NCI-H2029 treated with DMSO at 0.1 percent for 48 hours (cell line): ENCODE measurements around the gene ZBTB49.

Experiments
- DNase-seq: peaks from one replicate; lab custom pipeline; 2025; lab: John Stamatoyannopoulos, UW

The ZBTB49 gene

DNA sequence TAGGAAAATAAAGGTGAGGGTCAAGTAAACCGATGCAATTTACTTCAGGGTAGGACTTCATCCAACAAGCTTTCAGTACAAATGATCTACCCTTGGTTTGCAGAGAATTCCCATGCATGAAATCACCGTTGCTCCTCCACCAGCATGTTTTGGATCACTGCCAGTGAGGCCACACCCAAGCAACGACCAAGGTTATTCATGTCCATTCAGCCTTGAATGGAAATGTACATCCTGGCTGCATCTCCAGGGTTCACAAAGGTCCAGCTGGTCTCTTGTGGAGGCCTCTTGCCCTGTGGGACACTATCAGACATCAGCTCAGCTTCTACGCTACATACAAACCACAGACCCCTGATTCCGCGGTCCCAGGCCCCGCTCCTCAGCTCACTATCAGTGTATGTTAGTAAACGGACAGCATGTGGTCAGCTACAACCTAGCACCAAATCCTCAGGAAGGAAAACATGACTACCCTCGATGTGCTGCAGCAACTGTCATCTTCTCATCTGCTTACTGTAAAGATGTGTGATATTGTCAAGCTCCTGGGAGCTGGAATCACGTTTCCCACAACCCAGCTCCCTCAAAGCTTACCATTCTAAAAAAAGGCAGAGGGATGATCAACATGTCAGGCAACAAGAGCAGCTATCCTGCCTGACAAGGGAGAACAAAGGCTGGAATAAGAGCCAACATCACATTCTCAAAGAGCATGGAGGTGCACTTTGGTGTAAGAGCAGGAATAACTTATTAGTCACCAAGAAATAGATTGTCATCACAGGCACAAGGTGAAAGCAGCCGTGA, 5.0 kb upstream of the ZBTB49 start:
- DNase-seq: no peak

DNA sequence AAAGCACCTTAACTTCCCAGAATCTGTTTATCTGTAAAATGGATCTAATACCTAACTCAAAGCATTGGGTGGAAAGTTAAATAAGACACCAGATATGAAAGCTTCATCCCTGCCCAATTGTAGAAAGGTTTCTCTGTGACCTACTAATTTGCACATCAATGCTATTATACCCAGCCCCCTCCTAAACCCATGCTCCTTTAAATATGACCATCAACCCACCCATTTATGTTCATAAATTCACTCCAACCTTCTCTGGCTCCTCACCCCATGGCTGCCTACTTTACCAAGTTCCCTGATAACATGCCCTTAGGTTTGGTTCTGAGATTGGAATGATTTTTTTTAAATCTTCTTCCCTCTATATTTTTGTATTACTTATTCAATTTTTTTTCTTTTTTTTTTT, 2.0 kb upstream of the ZBTB49 start:
- DNase-seq: no peak

DNA sequence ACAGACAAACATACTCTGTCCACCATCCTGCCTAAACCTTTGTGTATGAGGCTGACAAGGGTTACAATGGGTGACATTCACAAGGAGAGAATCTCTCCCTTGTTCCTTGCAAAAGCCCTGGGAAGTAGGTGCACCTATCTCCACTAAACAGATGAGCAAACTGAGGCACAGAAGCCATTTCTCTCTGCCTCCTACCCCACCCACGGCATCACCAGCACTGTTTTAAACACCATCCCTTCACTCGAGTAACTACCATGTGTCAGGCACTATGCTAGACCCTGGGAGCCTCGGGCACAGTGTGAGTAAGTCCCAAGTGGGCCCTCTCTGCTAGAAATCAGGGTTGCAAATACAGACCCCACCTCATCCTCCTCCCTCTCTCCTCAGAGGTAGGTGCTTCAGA, 996 bp upstream of the ZBTB49 start:
- DNase-seq: no peak

DNA sequence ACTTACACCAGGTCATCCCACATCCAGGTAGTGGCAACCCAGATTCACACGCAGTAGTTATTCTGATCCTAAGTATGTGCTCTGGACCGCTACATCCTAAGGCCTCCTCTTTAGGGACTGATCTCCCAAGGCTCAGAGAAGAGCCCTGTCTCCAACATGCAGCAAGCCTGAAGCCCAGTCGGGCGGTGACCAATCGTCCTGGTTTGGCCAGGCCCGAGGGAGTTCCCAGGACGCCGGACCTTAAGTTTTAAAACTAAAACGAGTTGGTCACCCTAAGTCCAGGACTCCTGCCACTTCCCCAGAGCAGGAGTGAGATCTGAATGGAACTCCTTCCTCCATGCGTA, 482 bp upstream of the ZBTB49 start:
- DNase-seq: no peak

DNA sequence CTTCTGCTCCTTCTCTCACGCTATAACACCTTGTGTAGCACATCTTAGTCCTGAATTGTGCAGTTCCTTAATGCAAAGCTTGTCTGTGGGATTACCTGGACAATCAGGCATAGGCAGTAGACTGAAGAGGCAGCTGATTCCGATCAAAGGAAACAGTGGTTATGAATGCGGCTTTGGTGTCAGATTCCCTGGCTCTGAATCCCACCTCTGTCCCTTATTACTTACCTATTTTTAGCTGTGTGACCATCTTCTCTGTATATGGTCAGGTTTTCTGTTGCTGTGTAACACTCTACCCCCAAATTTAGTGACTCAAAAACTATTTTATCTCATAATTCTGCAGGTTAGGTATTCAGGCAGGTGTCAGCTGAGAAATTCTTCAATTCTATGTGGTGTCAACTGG, 3.2 kb downstream of the ZBTB49 start:
- no peak for DNase-seq

DNA sequence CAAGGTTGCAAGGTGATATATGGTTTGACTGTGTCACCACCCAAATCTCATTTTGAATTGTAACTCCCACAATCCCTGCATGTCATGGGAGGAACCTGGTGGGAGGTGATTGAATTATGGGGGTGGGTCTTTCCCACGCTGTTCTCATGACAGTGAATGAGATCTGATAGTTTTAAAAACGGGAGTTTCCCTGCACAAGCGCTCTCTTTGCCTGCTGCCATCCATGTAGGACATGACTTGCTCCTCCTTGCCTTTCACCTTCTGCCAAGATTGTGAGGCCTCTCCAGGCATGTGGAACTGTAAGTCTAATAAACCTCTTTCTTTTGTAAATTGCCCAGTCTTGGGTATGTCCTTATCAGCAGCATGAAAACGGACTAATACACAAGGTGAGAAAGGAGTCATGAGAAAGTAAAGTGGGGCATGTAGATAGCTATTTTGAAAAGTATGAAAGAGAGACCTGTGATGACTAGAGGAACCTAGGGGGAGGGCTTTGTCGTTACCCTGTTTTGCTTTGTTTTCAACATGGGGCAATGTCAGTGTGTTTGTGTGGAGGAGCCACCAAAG, 6.3 kb downstream of the ZBTB49 start:
- no peak for DNase-seq

DNA sequence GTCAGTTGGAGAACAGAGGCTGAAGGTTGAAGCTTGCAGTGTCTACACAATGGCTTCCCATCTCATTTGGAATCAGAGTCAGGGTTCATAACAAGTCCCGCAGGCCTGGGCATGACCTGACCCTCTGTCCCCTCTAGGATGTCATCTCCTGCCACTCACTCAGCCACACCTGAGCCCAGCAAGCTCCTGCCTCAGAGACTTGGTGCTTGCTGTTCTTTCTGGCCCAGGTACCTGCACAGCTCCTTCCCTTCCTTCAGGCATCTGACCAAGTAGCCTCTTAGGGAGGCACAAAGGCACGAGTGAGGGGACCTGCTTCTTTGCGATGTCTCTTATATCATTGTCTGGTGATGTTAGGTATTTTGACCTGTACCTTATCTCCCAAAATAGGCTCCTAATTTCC, 9.0 kb downstream of the ZBTB49 start:
- no peak for DNase-seq

DNA sequence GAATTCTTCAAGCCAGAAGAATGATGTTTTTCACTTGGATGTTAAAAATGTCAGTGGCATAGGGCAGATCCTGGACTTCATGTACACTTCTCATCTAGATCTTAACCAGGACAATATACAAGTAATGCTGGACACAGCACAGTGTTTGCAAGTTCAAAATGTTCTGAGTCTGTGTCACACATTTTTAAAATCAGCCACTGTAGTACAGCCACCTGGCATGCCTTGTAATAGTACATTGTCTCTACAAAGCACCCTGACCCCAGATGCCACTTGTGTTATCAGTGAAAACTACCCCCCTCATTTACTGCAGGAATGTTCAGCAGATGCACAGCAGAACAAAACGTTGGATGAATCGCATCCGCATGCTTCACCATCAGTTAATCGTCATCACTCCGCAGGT, 11.9 kb downstream of the ZBTB49 start:
- DNase-seq: no peak

DNA sequence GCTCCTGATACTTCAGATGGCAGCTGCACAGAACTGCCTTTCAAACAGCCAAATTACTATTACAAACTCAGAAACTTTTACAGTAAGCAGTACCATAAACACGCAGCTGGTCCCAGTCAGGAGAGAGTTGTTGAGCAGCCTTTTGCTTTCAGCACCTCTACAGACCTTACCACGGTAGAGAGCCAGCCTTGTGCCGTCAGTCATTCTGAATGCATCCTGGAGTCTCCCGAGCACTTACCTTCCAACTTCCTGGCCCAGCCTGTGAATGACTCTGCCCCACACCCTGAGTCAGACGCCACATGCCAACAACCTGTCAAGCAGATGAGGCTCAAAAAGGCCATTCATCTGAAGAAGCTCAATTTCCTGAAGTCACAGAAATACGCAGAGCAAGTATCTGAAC, 12.4 kb downstream of the ZBTB49 start:
- DNase-seq: no peak

DNA sequence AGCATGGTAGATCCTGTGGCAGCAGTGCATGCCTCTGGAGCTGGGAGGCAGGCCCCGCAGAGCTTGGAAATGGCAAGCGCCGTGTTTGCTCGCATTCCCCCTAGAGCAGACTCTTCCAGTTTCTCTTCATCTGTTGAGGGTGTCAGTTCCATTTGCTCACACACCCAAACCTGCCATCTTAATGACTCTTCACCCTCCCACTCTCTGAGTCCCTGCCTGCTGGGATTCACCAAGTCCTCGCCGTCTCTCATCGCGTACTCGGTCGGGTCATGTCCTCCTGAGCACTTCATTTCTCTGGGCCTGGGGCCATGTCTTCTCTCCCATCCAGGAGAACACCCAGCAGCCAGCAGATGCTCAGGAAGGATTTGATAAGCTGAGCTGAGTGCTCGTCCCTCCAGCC, 16.9 kb downstream of the ZBTB49 start:
- DNase-seq: no peak

DNA sequence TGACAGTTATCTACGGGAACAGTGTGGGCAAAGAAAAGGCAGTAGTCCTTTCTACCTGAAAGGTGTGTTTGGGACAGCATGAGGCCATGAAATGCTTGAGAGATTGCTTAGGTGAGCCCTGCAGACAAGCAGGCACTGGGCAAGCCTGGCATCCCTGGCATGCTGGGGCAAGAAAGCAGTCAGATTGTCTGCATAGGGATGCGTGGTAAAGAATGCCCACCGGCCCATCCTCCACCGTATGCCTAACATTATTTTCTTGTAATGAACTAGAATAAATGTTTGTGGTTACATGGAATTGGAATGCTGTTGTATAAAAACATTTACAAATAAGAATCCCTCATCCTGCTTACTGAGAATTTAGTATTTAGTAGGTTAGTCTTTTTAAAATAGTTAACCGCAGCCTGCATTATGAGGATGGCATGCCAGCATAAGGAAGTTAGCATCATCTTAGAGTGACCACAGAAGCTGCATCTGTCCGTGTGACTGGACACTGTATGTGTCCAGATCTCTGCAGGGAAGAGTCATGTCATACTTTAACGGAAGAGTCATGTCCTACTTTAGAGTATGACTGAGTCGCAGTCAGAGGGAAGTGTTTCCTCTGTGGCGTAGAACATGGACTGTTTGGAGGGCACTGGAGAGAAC, 18.9 kb downstream of the ZBTB49 start:
- DNase-seq: no peak

DNA sequence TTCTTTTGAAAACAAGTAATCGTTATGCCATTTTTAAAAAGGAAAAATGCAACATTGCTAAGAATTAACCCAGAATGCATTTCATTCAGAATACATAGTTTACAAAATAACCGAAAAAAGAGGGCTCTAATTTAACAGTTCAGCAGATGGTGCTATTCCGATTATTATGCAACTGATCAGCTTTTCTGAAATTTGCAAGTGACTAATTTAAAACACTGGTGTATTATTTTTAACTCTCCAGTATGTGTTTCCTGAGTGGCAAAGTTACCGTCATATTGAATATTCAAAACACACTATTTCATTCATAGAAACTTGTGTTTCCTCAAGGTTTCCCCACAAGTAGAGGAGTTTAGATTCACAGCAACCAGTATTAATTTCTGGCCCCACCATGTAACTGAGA, 21.1 kb downstream of the ZBTB49 start:
- no peak for DNase-seq

DNA sequence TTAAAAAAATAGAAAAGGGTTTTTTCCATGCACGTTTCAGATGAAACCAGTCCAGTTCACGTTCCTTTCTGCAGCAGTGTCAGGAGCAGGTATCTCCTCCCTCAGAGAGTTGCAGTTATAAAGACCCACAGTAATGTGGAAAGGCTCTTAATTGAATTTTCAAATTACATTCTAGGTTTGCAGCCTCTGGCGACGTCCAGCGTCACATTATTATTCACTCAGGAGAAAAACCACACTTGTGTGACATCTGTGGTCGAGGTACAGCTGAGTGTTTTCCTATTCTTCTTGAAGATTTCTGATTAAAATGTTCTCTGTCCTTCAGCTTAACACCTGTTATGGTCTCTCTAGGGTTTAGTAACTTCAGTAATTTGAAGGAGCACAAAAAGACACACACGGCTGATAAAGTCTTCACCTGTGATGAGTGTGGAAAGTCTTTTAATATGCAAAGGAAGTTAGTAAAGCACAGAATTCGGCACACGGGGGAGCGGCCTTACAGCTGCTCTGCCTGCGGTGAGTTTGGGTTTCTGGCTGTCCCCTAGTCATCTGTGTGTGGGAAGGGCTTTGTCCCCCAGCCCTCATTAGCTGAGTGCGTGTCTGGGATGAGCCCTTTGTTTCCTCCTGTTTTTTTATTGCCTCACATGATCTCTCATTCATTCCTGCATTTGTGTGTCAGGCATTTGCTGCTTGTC, 25.6 kb downstream of the ZBTB49 start:
- no peak for DNase-seq

DNA sequence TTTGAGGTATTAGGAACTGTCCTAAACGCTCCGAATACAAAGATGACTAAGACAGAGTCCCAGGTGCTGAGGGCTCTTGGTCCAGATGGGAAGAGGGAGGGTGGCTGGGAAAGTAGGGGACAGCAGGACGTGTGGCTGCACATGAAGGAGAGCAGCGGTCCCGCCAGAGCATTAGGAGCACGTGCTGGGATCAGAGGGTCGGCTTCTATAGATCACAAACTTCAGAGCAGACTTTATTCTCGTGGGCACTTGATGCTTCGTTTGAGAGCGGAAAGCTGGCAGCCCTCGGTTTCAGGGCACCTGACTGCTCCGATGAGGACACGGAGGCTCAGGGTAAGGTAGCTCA, 26.1 kb downstream of the ZBTB49 start:
- no peak for DNase-seq

DNA sequence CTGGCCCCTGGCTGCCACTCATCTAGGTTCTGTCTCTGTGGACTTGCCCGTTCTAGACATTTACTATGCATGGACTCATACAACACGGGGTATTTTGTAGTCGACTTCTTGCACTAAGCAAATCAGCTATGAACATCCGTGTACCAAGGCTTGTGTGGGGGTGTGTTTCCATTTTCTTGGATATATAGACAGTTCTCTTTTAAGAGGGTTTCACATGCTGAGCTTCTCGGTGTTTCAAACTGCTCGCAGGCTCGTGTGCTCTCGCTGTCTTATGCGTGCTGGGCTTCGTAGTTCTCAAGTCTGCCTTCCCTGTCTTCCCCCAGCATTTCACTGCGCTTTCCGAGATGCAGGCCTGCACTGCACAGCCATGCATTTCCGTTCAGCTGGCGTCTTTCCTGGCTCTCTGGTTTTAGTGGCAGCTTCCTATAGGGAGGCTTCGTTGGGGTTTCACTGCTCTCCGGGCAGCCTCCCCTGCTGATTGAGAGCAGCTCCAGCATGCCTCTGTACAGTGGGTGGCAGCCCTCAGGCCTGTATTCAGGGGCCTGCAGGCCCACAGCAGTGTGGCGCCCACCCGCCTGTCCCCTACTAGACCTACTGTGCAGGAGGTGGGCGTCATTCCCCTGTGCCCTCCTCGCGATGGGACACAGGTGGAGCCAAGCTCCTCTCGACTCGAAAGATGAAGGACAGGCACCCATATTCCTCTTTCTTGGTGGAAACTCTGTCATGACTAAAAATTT, 27.6 kb downstream of the ZBTB49 start:
- DNase-seq: no peak

DNA sequence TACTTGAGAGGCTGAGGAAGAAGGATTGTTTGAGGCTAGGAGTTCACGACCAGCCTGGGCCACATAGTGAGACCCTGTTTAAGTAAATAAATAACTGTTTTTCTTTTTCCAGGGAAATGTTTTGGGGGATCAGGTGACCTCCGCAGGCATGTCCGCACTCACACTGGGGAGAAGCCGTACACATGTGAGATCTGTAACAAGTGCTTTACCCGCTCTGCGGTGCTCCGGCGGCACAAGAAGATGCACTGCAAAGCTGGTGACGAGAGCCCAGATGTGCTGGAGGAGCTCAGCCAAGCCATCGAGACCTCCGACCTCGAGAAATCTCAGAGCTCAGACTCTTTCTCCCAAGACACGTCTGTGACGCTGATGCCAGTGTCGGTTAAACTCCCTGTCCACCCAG, 30.5 kb downstream of the ZBTB49 start:
- no peak for DNase-seq

DNA sequence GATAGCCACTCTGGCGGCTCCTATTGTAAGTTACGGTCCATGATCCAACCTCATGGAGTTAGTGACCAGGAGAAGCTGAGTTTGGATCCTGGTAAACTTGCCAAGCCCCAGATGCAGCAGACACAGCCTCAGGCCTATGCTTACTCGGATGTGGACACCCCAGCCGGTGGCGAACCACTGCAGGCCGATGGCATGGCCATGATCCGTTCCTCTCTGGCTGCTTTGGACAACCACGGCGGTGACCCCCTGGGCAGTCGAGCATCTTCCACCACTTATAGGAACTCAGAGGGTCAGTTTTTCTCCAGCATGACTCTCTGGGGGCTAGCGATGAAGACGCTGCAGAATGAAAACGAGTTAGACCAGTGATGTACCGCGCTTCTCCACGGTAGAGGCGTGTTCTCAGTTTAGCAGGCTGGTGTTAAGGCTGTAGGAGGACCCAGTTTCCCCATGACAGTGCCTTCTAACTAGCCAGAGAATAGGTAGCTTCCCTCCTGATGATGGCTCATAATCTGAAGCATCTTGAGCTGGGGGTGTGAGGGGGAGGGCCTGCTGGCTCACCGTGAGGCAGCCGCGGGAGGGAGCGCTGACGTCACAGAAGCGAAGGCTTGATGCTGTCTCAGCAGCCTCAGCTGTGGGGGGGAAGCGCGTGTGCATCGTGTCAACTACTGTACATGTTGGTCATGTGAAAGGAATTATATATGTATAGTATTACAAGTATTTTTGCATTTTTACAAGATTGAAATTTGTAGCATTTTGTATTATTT, 31.1 kb downstream of the ZBTB49 start:
- no peak for DNase-seq

DNA sequence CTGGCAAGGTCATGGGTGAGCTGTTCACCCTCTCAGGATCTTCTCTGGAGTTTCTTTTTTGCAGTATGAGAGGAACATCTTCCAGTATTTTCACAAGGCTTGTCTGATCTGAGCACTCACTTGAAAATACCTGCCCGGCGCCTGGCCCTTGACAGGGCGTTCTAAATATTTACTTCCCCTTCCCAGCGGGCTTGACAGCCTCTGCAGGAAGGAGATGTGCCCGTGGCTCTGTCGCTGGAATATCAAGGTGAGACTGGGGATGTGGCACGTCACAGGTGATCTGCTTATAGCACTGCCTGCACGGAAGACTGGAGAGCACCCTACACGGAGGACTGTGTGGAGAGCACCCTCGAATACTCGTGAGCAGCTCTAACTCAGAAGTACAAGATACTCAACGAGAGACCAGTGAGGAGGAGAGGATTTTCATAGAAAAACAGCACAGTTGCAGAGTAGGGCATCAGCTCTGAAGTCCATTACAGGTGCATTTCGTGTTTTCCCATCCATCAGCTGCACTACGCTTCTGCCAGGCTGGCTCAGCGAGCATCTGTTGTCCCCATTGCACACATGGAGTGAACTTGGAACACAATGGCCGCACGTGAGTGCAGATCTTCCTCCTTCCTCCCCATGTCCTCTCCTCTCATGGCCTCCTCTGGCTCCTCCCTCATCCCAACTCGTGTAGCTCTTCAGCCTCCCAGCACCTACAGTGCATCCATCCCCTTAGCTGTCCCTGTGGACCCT, 32.1 kb downstream of the ZBTB49 start:
- DNase-seq: no peak

DNA sequence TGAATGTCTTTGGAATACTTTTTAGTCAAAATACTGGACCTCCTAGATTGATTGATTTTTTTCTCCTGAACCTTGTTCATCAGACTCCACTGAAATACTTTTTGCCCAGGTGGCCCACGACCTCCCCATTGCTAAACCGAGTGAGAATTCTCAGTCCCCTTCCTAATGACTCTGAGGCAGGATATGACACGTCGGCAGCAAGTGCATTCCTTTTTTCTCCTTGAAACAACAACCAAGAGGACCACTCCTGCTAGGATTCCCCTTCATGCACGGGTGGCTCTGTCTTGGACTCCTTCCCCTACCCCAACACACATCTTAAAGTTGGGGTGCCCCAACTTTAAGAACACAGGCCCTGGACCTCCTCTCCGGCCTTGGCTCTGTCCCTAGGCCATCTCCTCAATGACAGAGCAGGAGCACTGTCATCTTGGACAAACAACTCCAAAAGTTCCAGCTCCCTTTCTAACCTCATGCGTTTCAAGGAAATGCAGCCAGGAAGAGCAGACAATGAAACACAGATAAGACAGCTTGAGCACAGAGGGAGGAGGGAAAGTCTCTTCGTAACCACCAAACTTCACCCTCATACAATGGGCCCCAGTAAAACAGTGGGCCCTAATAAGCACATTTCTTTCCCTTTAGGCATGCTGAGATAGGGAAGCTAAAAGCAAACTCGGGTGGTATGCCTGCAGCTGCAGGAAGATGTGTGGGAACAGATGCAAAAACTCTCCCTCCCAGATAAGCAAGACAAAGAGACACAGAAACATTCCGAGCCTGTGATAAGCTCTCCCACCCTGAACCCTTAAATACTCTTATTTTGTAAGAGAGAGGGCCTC, 33.9 kb downstream of the ZBTB49 start:
- no peak for DNase-seq

DNA sequence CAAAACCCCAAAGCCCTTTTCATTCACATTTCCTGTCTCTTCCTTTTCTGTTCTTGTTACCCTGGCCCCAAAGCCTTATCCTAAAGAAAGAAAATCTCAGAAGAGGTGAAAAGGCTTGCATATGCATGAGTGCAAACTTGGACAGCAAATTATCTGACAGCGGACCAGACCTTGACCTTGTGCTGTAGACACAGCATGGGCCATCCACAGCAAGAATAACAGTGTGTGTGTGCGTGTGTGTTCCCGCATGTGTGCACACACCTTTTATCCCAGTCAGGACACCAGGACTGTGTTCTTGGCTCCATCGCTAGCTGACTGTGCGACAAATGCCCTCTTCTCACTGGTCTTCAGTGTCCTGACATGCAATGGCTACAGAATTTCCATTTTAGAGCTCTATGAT, 35.3 kb downstream of the ZBTB49 start:
- DNase-seq: no peak
